AG20443 (cell line): ENCODE measurements around the gene GLT6D1.

ENCODE experiments used
- DNase-seq: peaks from one replicate; pipeline ENCODE4 v3.0.0; 2012; ENCODE audit warnings: low spot score, mixed read lengths

Gene GLT6D1

DNA sequence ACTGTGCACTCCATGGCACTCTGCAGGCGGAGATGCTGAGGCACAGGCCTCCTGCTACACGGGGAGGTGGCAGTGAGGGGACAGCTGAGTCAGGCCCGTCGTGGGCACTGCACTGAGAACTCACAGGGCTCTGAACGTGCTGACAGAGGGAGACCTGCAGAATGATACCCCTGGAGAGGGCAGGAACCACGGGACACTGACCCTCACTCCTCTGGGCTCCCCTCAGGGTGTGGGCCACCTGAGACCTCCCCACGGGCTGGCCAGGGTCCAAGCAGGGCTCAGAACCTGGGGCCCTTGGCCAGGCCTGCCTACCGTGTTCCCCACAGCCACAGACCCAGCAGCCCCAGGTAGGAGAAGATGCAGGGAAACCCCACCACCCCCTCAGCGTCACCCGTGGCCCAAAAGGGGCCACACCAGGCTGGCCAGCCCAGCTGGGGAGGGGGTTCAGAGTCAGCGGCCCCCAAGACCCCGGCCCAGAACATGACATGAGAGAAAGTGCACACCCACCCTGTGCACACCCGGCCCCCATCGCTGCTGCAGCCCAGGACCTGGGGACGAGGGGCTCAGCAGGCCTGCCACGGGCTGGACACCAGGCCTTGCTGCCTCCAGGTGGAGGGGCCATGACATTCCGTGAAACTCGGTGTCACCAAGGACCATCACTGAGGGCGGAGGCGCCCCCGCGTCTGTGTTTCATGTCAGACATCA is 30.9 kb downstream of the GLT6D1 start:
- DNase-seq = no peak

DNA sequence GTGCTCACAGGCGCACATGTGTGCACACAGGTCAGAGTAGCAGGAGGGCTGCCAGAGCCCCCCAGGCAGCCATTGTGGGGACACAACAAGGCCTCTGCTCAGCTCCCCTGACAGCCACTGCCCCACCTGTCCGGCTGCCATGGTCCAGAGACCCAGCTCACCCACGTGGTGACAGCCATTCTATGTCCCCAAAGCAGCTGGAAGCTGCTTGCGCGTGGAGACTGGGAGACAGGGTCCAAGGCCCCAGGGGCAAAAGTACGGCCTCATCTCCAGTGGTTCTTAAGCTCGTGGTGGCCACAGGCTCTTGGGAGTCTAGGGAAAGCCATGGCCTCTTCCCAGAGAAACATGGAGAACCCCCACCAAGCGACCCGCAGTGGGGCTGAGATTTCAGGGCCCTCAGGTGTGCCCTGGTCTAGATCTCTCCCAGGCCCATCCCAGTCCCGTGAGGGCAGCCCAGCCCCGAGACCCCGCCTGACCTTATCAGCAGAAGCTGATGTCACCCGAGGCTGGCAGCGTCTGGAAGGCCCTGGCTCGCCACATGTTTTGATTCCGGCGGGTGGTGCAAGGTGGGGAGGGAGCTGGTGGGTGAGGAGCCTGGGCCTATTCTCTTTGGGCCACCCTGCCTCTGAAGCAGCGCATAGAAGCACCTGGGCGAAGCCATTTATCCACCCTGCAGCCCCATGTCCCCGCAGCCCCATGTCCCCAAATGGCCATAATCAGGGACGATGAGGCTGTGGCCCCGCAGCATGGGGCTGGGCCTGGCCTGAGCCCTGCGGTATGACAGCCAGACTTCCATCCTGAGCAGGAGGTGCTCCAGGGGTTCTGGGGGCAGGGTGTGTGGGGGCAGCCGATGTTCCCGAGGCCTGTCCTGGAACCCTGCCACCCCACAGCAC is 31.7 kb downstream of the GLT6D1 start:
- DNase-seq = no peak

DNA sequence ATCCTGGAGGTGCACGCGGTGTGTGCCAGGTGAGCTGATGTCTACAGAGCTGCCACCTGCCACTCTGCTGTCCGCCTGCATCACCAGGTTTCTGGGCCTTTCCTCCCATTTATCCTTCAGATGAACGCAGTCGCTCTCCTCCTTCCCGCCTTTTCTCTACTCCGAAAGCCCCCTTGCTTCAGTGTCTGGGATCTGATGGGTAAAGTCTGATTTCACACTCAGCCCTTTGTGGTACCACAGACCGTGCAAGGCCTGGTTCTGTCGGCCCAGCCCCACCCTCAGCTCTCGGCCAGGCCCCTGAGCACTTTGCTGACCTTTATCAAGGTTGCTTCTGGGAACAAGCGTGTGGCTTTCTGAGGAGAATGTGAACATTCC is 32.5 kb downstream of the GLT6D1 start:
- no peak for DNase-seq

DNA sequence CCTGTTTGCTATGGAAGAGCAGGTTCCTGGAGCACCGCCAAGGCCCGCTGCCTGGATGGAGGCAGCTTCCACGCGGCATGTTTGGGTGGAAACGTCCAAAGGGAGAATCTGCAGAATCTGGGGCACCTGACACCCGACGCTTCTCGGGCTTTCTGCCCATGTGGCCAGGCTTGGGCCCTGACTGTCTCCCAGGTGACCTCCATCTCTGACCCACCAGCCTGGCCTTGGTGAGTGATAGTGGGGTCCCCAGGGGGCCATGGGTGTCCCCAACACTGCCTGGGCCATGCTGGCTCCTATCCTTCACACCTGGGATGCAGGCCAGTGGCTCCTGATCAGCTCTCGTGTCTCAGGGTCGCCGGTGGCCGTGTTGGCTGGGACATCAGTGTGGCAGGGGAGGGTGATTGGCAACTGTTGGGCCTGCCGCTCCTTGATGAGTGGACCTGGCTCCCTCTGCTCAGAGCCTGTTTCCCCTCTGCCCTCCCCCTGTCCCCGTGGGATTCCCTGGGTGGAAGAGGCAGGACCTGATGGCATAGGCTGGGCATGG is 34.0 kb downstream of the GLT6D1 start:
- no peak for DNase-seq

DNA sequence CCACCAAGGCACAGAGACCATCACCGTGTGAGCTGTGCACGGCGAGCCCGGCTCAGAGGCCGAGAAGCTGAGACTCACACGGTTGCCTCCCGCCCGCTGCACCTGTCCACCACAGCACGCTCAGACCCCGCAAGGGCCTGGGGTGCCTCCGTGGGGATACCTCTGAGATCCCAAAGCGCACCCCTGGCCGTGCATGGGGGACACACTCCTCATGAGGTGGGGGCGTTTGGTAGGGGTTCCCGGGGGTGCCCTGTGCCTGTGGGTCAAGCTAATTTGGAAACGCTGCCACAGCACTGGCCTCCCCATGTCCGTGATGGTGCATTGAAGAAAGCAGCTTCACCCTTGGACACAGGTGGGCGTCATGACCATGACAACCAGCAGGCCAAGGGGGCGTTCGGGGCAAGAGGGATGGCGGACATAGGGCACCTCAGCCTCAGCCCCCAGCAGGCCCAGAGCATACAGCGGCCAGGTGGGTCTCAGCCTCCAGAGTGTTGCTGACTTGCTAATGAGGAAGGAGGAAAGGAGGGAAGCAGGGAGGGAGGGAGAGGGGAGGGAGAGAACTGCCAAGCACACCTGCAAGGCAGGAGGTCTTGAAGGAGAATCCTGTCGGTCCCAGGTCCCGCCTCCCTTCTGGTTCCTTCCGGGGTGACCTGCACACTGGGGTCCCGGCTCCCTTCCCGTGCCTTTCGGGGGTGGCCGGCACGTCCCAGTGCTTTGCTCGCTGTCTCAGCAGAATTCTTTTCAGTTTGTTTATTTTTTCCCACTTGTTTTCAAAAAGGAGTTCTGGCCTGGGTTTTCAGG is 34.7 kb downstream of the GLT6D1 start:
- DNase-seq = peak; percentile 7

DNA sequence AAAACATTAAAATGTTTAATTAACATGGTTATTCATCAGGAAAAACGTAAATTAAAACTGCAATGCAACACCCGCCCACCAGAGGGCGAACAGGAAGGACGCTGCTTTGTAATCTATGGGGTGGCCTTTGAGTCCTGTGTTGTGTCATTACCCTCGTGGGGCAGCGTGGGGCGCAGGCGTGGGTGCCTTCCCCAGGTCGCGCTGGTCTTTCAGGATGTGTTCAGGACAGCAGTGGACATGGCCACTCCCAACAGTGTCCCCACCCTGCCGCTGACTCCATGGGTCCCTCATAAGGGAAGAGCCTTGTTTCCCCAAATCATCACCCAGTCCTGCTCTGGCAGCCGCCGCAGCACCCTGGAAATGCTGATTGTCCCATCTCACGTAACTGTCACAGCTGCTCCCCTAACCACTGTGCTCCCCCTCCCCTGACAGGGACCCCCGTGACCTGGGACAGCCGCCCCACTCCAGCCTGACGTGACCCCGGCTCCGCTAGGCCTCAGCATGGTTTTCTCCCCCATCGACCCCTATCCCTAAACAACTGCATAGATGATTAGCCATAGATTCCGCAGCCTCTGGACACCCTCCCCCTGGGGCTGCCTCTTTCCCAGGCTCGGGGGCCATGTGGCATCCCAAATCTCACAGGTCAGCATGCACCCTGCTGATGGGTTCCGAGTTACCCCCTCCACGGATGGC is 36.4 kb downstream of the GLT6D1 start:
- peak; percentile 69 for DNase-seq

DNA sequence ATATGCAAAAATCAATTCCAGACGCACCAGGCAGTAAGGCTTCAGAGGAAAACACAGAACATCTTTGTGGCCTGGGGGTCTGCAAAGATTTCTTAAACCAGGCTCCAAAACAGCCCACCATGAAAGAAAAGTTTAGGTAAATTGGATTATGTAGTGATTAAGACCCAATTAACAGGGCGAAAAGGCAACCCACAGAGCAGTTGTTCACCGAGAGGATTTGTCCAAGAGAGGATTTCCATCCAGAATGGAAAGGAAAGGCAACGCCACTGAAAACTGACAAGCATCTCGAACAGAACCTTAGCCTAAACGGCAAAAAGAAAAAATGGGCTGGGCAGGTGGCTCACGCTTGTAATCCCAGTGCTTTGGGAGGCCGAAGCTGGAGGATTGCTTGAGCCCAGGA is 37.4 kb downstream of the GLT6D1 start:
- DNase-seq = no peak

DNA sequence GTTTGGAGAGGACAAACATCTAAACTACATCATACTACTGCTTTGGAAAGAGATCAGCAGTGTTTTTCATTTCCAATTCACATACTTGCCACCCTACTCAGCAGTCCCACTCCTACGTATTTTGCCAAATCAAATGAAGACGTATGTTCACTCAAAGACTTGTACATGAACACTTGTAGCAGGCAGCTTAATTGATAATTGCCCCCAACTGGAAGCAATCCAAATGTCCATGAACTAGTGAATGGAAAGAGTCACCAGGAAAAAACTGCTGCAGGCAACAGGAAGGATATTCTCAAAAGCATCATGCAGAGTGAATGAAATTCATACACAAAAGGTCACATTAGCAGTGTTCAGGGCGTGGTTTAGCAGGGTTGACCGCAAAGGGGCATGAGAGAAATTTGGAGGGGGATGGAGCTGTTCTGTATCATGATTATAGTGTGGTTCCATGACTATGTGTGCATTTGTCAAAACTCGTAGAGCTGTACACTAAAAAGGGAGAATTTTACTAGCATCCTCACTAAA is 39.0 kb downstream of the GLT6D1 start:
- DNase-seq = no peak

DNA sequence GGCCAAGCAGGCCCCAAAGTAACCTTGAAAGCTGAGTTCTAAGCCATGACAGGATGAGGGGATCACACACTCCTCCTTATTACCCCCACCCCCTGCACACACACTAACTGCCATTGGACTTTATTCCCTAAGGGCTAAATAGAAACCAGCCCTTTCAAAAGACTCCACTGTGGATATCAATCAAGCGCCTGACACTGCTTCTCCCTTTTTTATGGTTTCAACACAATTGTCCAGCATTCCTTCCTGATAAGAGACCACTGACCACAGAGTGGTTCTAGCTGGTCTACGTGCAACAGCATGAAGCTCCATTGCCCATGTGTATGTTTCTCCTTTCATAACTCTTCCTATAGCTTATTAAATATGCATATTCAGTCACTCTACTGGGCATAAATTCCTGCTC is 43.1 kb downstream of the GLT6D1 start:
- DNase-seq = no peak

DNA sequence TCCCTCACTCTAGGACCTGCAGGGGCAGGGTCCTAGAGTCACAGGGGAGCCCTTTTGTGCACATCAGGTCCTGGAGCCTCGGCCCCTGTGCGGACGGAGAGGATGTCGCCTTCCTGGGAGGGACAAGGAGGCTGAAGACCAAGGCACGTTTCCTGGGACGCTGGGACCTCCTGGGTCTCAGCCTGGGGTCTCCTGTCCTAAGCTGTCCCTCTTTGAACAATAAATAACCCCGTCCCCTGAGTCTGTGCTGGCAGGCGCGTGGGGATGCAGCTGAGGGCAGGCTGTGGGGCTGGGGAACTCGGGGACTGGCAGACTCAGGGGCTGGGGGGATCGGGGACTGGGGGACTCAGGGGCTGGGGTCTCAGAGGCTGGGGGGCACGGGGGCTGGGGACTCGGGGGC is 46.7 kb downstream of the GLT6D1 start:
- DNase-seq = no peak

DNA sequence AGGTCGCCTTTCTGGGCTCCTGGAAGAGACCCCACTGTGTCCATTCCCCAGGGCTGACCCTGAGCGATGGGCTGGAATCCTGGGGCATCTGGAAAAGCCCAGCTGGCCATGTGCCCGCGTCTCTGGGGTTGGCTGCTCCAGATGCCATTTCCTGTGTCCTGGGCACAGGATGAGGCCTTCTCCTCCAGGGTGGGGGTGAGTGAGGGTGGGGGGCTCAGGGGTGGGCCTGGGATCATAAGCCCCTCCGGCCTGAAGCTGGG is 47.1 kb downstream of the GLT6D1 start:
- DNase-seq = peak; percentile 17

DNA sequence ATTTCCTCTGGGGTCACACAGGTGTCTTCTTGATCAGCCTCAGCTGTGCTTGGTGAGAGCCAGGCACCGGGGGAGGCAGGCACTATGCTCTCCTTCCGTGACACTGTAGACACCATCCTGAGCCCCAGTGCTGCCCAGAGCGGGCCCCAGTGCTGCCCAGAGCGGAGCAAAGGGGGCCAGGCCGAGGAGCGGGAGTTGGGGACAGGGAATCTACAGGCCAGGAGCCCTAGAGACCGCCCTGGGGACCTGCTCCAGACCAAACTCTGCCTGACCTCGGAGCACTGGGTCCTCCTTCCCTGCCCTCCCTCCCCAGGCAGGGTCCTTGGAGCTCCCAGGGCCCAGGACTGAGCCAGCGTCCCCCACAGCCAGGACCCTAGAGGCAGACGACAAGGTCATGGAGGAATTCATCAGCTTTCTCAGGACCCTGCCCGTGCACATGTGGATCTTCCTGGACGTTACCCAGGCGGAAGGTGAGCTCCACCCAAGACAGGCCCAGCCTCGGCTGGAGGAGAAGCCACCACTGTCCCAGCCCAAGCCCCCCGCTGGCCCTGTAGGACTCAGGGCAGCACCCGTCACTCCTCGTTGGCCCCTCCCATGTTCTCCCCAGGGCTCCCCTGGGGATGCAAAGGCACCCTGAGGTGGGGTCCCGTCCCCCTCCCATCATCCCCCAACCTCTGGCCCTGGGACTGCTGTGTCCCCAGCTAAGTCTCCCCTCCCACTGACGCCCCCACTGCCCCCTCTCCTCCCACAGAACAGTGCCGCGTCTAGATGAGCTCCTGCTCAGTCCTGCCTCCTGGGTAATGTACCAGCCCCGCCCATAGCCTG is 47.6 kb downstream of the GLT6D1 start:
- DNase-seq = peak; percentile 11

DNA sequence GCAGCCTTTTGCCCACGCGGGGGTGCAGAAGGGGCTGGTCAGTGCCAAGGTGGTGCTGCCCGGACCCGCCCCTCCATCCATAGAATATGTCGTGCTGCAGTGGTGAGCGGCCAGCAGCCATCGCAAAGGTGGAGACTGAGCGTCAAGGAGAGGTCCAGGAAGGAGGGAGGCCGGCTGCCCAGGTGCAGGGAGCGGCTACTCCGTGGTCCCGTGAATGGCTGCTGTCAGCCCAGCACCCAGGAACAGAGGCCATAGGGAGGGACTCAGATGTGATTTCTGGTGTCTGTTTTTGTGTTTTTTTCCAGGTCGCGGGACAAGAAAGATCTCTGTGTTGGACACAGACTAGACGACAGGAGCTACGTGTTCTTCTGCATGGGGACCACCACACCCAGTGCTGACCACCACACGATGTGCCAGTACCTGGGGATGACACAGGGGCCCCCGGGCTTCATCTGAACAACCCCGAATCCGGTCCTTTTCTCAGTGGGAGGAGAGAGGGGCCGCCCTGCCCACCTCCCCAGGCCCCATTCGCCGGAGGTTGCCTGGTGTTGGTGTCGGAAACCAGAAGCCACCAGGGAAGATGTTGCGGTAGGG is 48.8 kb downstream of the GLT6D1 start:
- DNase-seq = no peak

DNA sequence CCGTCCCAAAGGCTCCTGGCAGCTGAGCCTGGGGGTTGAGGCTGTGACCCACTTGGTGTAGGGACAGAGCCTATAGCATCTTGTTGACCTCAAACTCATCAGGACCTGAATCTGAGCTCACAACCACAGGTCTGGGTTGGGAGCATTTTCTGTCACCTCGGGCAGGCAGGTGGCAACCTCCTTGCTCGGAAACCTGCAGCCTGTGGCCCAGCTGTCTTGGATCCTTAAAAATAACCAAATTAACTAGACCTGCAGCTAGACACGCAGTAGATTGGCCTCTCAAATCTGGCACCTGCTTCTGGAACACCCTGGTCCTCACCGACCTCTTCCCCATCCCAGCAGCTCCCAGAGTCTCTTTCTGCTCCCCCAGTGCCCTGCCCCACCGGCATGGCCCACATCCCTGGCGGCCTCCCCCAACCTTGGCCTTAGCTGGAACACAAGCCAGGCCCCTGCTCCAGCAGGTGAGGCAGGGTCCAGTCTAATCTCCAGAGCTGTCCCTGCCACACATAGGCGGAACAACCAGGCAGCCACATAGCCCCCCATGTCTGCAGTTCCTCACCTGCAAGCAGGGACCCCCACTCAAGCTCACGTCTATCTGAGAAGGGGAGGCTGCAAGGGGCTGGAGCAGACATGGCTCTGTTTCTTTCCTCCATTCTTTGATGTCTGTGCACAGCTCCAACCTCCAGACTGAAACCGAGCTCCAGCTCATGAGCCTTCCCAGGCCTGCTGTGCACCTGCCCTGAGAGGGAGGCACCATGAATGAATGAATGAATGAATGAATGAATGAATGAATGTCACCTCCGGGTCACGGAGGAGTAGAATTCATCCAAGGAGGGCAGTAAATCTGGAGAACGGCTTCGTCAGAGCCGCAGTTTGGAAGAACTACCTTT is 49.5 kb downstream of the GLT6D1 start:
- DNase-seq = peak; percentile 9

DNA sequence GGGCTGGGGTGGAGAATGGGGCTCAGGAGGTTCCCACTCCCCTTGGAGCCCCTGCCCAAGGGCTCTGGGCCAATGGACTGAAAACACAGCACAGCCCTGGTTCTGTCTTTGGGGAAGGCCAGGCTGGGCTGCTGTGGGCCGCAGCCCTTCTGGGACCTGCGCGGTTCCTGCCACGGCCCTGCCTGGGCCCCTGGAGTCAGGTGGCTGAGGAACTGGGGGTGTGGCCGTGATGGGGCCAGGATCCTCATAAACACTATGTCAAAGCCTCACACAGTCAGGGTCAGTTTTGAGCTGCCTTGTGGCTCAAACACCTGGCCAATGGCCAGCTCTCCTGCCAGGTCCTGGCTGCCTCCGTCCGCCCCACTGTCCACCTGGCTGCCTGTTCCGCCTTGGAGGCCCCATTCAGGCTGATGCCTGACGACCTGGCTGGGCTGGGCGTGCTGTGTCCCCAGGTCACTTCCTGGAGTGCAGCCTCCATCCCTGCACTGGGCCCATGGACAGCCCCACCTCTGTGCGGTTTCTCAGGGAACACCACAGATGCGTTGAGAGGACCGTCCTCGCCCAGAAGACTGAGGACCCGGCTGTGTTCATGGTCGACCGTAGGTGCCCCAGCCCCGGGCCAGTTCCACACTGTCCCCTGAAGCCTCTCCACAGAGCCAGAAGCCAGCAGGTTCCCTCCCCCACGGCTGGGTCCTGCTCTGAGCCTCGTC is 50.3 kb downstream of the GLT6D1 start:
- DNase-seq = peak; percentile 10

DNA sequence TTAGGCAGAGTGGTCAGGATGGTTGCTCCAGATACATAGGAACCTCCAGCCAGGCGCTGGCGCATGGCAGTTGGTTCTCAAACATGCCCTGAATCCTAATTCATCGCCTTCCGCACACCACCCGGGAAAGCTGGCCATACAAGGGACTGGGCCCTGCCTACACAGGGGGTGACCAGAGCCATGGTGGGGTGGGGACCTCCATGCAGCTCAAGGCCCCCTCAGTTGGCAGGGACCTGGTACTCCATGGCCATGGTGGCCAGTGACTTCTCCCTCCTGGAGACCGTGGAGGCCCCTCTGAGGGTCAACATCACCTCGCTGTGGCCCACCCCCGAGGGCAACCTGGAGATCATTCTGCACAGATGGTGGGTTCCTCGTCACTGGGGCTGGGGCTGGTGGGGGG is 51.0 kb downstream of the GLT6D1 start:
- DNase-seq = peak; percentile 5

DNA sequence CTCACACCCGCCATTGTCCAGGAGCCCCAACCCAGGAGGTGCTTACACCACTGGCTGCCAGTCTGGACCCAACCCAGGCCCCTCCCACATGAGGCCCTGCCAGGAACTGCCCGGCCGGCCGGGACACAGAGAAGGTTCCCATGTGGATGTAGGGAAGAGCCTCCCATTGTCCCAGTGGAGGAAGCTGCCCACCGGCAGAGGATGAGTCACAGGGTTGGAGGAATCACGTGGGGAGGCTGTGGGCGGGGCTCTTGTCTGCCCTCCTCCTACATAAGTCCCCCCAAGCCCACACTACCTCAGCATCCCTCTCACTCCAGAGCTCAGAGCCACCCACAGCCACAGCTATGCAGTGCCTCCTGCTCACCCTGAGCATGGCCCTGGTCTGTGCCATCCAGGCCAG is 51.7 kb downstream of the GLT6D1 start:
- DNase-seq = no peak

DNA sequence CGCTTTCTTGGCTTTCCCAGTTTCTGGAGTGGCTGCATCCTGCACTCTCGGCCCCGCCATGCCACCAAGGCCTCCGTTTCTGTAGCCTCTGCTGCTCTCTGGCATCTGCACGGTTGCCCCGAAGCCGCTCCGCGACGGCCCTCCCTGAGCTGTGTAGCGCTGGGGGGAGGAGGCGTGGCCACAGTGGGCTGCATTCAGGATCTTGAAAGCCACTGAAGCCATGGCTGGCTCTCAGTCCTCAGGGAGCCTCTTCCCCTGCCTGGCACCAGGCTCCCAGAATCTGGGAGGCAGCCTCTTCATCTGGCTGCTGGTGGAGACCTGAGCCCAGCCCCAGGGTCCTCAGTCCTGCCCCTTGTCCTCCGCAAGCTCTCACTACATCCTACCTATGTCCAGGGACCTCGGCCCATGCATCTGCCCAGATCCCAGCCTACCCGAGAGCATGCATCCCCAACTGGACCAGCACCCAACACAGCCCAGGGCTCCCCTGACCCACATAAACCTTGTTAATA is 52.7 kb downstream of the GLT6D1 start:
- peak; percentile 9 for DNase-seq

DNA sequence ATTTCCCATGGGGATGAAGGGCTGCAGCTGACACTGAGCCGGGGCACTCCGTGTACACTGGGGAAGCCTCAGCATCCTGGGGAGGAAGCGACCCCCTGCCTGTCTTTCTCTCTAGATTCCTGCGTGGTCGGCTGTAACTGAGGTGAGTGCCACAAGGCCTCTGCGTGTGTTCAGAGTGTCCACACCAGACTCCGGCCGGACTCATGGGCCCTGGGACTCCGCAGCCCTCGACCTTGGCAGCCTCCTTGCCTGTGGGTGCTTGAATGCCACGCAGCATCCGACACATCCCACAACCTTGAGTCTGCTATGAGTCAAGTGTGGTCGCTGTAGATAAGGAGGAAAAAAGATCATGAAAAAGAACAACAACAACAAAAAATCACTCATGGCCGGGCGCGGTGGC is 54.4 kb downstream of the GLT6D1 start:
- DNase-seq = no peak
